ENCODE results near the gene XKR3.
"Not testable (repeated sequence)": the region's sequence is repeated elsewhere in the genome, so short reads cannot be mapped to it uniquely, and the experiment has no call there.

GRCh38 chr22:16748160-16748929 is 76.9 kb downstream of the XKR3 start:
- not testable (repeated sequence) for TF ChIP-seq CTCF (IDR thresholded peaks at IDR 0.05; ENCODE audit: low read depth, low read length); EZH2phosphoT487 (IDR thresholded peaks at IDR 0.05; ENCODE audit: low read depth)
